CD4-positive, alpha-beta T cell treated with Interleukin-15 for 1 hour (primary cell): ENCODE data around the gene LPO.

ENCODE experiments used
- DNase-seq: peaks from one replicate; pipeline ENCODE4 v3.0.0-alpha.2; 2020

LPO gene

GRCh38 chr17:58306131-58306951, 68.0 kb downstream of the LPO start:
- DNase-seq, result no peak

GRCh38 chr17:58307468-58308172, 69.2 kb downstream of the LPO start:
- no peak for DNase-seq

GRCh38 chr17:58308173-58308984, 70.0 kb downstream of the LPO start:
- no peak for DNase-seq

- DNase-seq, result no peak
Observed at GRCh38 chr17:58308985-58309917, 70.9 kb downstream of the LPO start.

- DNase-seq, result no peak
Observed at GRCh38 chr17:58309918-58310259, 71.5 kb downstream of the LPO start.

DNA sequence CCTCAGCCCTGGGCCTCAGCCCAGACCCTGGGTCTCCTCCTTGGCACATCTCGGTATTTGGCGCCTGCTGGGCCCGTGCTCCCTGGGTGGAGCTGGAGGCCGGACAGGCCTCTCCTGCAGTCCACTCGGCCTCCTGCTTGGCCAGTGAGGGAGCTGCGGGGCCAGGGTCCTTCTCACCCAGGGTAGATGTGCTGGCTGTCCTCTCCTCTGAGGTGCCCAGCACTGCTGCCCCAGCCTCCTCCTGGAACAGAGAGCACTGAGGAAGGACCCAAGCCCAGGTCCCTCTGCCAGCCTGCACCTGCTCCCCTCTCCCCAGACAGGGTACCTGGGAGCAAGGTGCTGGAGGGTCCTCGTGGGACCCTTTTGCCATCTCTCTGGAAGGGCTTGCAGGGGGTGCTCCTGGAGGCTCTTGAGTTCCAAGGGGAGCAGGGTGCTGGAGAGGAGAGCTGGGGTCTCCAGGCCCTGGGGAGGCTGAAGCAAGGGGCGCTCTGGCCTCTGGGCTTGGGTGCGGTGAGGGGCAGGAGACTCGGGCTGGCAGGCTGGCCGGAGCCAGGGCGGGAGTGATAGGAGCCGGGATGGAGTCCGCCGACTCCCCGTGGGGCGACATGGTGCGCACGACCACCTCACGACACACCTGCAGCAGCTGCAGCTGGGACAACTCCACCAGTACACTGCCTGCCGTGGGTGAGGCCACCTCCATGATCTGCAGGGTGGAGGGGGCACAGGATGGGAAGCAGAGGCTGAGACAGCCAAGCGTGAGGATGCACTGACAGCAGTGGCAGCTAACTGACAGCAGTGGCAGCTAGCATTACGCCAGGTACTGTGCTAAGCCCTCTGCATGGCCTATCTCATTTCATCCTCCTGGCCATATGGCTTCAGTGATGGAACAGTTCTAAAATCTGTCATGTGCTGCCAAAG, 72.4 kb downstream of the LPO start:
- no peak for DNase-seq

GRCh38 chr17:58311429-58311894, 73.1 kb downstream of the LPO start:
- DNase-seq, result no peak

GRCh38 chr17:58312021-58312630, 73.7 kb downstream of the LPO start:
- DNase-seq, result no peak

GRCh38 chr17:58312829-58313228, 74.4 kb downstream of the LPO start:
- DNase-seq, result no peak

- DNase-seq, result no peak
Observed at GRCh38 chr17:58313815-58314705, 75.7 kb downstream of the LPO start.

- no peak for DNase-seq
Observed at GRCh38 chr17:58314706-58315015, 76.3 kb downstream of the LPO start.

DNA sequence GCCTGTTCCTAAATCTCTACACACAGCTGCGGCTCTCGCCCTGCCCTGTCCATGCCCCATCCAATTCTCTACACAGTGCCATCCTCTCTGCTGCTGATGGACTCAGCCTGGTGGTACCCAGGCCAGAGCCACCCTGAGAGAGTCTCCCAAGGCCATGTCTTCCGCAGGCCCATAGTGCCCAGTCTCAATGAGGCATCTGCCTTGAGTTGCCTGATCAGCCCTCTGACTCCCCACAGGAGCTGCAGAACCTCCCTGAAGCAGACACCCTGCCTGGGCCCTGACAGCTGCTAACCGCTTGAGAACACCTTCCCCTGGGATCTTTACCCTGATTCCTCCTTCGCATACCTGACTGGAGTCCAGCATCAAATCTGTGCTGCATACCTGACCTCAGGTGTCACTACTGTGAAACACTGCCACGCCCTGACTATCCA, 76.9 kb downstream of the LPO start:
- no peak for DNase-seq

- no peak for DNase-seq
Observed at GRCh38 chr17:58315750-58316149, 77.4 kb downstream of the LPO start.

GRCh38 chr17:58316260-58316960, 78.0 kb downstream of the LPO start:
- no peak for DNase-seq

- peak; percentile 83 for DNase-seq
Observed at GRCh38 chr17:58317421-58318064, 79.2 kb downstream of the LPO start.

DNA sequence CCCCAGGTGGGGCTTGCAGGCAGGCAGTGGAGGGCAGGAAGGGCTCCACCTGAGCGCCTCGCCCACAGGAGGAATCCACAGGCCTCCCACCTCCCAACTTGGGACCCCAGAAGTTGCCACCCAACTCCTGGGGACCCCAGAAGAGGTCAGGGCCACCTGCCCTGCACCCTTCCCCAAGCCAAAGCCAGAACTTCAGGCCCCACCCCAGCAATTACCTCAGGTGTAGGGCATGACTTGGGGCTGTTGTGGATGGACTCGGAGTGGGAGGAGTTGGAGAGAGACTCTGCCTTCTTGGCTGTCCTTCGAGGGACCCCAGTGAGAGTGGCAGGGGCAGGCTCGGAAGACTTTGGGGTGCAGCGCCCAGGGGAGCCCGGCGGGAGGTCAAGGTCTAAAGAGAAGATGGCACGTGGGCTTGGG, 79.7 kb downstream of the LPO start:
- no peak for DNase-seq
